ENCODE data around the gene DNM3.

Gene DNM3

DNA sequence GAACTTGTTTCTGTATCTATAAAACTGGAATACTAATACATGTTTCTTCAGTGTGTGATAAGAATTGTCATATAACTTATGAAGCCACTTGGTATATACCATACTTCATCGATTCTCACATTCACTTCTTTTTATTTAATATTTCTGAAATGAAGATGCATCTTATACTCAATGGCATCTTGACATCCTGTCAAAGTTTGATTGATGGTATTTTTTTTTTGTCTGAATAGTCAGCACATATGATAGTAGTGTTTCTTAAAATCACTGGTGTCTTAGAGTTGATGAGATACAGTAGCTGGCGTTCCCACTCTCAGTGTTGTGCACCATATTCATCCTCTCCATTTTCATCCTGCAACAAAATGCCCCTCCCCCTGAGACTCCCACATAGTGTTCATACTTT, 544.7 kb downstream of the DNM3 start:
- peaks cover 11% of the 10 kb centered on the region for H3K4me1 Mint-ChIP-seq
- DNase-seq (ENCODE audit: low spot score in 2 of 2), result no peak
- H3K36me3 Mint-ChIP-seq, result no peaks in the 10 kb centered on the region
- no peak overlapping the region for H3K27ac Mint-ChIP-seq
- no peak overlapping the region for H3K4me3 Mint-ChIP-seq
- ATAC-seq, result no peak
- no peaks in the 10 kb centered on the region for H3K9me3 Mint-ChIP-seq

DNA sequence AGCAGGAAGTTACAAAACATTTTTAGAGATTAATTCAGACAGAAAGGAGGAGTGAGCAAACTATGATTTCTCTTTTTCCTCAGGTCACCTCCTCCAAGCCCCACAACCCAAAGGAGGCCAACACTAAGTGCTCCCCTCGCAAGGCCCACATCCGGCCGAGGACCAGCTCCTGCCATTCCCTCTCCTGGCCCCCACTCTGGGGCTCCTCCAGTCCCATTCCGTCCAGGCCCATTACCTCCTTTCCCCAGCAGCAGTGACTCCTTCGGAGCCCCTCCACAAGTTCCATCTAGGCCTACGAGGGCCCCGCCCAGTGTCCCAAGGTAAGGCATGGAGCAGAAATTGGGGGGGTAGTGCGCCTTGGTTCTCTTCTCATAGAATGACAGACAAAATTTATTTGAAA, 547.2 kb downstream of the DNM3 start:
- Mint-ChIP-seq H3K36me3 (no peaks in the 10 kb centered on the region), H3K9me3 (no peaks in the 10 kb centered on the region), H3K4me1 (peaks cover 16% of the 10 kb centered on the region), H3K27ac (no peak overlapping the region), H3K4me3 (no peak overlapping the region)
- DNase-seq (ENCODE audit: low spot score in 2 of 2) (no peak), ATAC-seq (no peak)

DNA sequence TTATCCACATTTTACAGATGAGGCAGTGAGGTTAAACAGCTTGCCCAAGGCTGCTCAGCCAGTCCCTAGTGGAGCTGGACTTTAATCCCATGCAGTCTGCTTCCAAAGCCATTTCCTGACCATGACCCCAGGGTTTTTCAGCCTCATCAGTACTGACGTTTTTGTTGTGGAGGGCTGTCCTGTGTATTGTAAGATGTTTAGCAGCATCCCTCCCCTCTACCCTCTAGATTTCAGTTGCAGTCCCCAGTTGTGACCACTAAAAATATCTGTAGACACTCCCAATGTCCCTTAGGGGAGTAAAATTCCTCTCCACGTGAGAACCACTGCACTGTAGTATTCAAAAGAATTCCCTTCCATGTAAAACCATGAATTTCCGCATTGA, 549.0 kb downstream of the DNM3 start:
- H3K36me3 Mint-ChIP-seq, result peaks cover 5% of the 10 kb centered on the region
- no peak overlapping the region for H3K4me3 Mint-ChIP-seq
- no peak for ATAC-seq
- no peaks in the 10 kb centered on the region for H3K9me3 Mint-ChIP-seq
- H3K27ac Mint-ChIP-seq, result no peak overlapping the region
- H3K4me1 Mint-ChIP-seq, result peaks cover 33% of the 10 kb centered on the region
- no peak for DNase-seq (ENCODE audit: low spot score in 2 of 2)

DNA sequence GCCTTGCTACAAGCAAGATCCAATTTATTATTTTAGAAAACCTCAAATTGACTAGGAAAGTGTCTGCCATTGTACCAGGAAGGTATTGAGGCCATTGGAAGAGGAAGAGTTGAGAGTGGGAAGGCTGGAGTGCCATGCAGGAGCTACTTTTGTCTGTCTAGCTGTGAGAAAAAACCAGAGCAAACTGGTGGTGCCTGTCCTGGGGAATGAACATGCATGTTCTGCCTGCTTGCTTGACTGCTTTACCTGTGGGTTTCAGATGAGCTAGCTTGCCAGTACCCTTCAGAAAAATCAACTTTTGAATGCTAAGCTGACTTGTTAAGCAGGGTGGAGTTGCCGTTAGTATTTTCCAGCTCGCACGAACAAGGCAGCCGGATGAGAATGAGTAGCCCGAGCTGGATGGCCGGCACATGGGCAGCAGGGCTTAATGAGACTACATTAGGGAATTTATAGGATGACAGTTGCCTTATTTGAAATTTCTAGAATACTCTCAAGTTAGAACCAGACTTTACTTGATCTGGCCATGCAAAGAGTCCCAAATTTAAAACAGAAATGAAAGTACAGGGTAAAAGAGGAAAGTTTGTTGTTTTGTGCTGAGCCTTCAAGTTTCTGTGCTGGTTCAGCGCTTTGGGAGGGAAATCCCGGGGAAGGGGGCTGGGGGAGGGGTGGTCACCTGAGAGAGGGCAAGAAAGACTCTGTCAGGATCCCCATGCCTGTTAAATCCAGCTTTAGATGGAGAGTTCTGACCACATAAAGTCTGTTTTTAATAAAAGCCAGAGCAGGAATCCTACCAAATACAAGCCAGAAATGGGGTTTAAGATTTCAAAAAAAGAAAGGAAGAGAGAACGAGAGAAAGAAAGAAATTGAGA, 549.6 kb downstream of the DNM3 start:
- no peak for DNase-seq (ENCODE audit: low spot score in 2 of 2)
- Mint-ChIP-seq H3K4me1 (peaks cover 33% of the 10 kb centered on the region), H3K9me3 (no peaks in the 10 kb centered on the region), H3K36me3 (peaks cover 5% of the 10 kb centered on the region), H3K4me3 (peak overlapping the region; percentile 8), H3K27ac (peak overlapping the region; percentile 33)
- no peak for ATAC-seq

DNA sequence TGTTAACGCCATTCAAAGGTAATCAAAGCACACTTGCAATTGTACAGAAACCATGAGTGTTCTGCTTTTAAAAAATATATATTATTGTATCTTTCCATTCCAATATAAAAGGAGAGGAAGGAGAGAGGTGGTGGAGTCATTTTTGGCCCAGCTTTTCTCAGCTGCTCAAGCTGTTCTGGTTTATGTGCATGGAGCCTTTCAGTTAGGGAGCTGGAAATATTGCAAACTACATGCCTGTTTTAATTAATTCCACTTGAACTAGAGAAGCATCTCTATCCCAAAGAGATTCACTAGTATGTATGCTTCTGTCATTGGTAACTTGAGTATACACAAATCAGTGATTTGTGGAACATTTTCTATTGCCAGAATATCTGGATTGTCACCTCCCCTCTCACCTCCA, 550.7 kb downstream of the DNM3 start:
- ATAC-seq (no peak), DNase-seq (ENCODE audit: low spot score in 2 of 2) (no peak)
- no peaks in the 10 kb centered on the region for H3K9me3 Mint-ChIP-seq
- peaks cover 34% of the 10 kb centered on the region for H3K4me1 Mint-ChIP-seq
- H3K27ac Mint-ChIP-seq, result no peak overlapping the region
- H3K36me3 Mint-ChIP-seq, result peaks cover 5% of the 10 kb centered on the region
- no peak overlapping the region for H3K4me3 Mint-ChIP-seq

DNA sequence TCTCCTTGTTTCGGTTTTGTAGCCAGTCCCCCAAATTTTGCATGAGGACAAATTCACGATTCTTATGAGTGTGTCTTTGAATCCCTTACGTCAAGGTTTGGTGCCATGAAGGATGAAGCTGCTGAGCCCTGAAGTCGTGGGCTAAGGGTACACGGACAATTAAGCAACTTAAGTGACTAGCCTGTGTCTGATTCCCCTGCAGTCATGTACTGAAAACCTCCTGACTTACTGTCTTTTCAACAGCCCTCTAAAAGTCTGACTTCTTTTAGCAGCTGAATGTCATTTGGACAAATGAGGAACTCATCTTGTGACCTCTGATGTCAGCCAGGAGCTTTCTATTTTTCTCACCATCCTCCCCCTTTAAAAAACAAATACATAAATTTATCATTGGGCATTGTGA, 552.1 kb downstream of the DNM3 start:
- peaks cover 5% of the 10 kb centered on the region for H3K36me3 Mint-ChIP-seq
- peak overlapping the region; percentile 44 for H3K4me3 Mint-ChIP-seq
- ATAC-seq (no peak), DNase-seq (ENCODE audit: low spot score in 2 of 2) (no peak)
- H3K27ac Mint-ChIP-seq, result peak overlapping the region; percentile 23
- H3K4me1 Mint-ChIP-seq, result peaks cover 48% of the 10 kb centered on the region
- H3K9me3 Mint-ChIP-seq, result no peaks in the 10 kb centered on the region

DNA sequence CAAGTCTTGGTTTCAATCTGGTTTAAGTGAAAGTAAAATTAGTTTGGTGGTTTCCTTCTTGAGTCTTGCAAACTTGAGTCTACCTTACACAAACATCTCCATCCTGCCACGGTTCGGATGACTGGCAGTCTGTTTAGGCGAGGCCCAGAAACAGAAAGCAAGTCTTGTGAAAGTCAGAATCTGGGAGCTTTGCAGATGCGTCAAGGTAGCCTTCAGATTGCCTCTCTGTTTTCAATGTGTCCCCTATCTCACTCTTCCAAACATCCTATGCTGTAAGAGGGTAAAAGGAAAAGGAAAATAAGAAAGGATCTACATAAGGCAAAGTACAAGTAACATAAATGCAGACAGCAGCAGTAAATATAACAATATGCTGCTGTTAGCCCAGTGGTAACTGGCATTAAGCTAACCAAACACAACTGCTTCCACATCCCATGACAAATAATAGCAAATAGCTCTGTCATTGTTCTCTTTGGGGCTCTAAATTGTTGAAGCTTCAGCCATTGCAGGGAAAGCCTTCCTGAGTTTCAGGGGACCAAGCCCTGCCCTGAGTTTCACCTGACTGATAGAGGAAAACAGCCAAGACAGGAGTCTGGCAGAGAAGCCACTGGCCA, 552.9 kb downstream of the DNM3 start:
- Mint-ChIP-seq H3K4me3 (peak overlapping the region; percentile 44), H3K9me3 (no peaks in the 10 kb centered on the region), H3K4me1 (peaks cover 56% of the 10 kb centered on the region), H3K27ac (peak overlapping the region; percentile 23), H3K36me3 (peaks cover 5% of the 10 kb centered on the region)
- DNase-seq (ENCODE audit: low spot score in 2 of 2), result peak; percentile 17 to 64
- ATAC-seq, result peak; percentile 94

DNA sequence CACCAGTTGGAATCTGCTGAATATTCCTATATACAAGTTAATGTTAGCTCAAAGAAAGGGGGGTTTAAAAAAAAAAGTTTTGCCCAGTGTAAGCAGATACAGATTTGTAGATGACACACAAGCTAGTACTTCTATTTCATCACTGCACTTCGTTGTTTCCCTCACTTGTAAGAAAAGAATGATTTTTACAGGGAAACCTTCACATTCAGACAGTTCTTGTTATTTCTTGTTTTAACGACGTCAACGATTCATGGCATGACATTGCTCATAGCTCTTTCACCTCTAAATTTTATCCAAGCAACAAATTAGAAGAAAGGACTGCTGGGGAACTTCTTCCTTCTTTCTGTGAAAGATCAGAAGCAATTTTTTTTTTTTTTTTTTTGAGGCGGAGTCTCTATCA, 553.5 kb downstream of the DNM3 start:
- H3K4me1 Mint-ChIP-seq, result peaks cover 62% of the 10 kb centered on the region

DNA sequence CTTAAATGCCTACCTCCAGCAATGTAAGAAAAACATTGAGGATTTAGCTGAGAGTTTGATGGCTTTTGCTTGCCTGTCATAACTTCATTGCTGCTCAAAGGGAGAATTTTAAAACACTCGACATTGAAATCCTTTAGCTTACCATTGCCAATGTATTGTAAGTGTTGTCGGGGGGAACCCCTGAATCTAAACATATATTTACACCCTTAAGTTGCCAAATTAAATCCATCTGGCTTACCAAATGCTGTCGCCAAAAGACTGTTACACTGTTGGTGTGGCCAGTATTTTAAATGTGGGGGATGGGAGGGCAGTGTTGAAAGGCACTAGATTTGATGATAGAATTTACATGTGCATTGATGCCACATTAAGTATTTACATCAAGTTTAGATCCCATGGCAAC, 554.3 kb downstream of the DNM3 start:
- Mint-ChIP-seq H3K27ac (no peak overlapping the region), H3K36me3 (peaks cover 5% of the 10 kb centered on the region), H3K9me3 (no peaks in the 10 kb centered on the region), H3K4me3 (no peak overlapping the region), H3K4me1 (peaks cover 67% of the 10 kb centered on the region)
- ATAC-seq (no peak), DNase-seq (ENCODE audit: low spot score in 2 of 2) (no peak)

More for the DNA sequence above, 553.5 kb downstream of the DNM3 start:
- peak overlapping the region; percentile 44 for H3K4me3 Mint-ChIP-seq
- no peak for DNase-seq (ENCODE audit: low spot score in 2 of 2)
- H3K27ac Mint-ChIP-seq, result no peak overlapping the region
- ATAC-seq, result no peak
- no peaks in the 10 kb centered on the region for H3K9me3 Mint-ChIP-seq
- H3K36me3 Mint-ChIP-seq, result peaks cover 5% of the 10 kb centered on the region

DNA sequence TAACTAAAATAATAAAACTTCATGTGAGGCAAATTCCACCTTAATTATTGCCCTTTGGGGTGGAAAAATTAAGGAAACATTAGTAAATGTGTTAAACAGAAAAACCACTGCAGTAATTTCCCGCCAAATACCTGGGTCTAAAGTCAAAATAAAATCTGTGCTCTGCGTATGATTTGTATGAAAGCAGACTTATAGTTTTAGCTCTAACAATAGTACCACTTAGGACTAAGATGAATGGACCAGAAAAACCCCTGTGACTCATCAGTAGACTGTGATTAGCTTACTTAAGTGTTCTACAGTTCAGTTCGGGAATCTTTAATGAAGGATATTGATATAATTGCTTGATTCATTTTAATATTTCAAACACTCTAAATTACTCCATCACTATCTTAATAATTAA, 555.9 kb downstream of the DNM3 start:
- H3K4me3 Mint-ChIP-seq, result no peak overlapping the region
- DNase-seq (ENCODE audit: low spot score in 2 of 2) (no peak), ATAC-seq (peak; percentile 88)
- H3K27ac Mint-ChIP-seq, result no peak overlapping the region
- H3K36me3 Mint-ChIP-seq, result peaks cover 5% of the 10 kb centered on the region
- no peaks in the 10 kb centered on the region for H3K9me3 Mint-ChIP-seq
- H3K4me1 Mint-ChIP-seq, result peaks cover 66% of the 10 kb centered on the region

DNA sequence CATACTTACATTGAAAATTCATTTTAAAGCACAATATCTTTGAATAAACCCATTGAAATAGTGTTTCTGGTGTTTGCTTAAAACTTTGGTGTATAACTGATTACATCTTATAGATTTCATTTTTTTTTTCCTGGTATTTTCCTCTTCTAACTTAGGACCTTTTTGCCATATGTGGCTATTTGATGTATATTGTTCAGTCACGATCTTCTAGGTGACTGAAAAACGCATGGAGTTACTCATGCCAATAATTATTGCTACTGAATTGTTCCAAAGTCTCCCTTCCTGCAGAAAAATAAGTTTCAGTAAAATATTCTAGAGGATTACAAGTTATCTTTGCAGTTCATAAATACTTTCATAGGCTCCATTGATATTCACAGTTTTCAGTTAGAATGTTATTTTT, 556.3 kb downstream of the DNM3 start:
- Mint-ChIP-seq H3K4me1 (peaks cover 66% of the 10 kb centered on the region), H3K9me3 (no peaks in the 10 kb centered on the region), H3K4me3 (no peak overlapping the region), H3K36me3 (peaks cover 5% of the 10 kb centered on the region), H3K27ac (no peak overlapping the region)
- DNase-seq (ENCODE audit: low spot score in 2 of 2) (no peak), ATAC-seq (no peak)

DNA sequence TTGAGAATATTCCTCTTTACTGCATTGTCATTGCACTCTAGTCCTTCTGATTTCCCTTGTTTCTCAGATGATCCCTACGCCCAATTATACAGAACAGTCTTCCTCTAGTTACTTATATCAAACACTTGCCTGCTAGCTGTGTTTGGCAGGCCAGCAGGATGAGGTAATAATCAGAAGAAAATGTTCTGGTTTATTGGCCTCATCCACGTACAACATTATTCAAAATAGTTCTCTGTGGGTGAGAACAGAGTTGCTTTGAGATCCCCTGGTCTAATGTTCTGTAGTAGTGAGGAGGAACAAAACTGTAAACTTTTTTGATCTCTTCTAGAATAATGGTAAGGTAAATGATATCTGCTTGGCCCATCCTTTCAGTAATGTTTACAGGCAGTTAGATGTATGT, 556.9 kb downstream of the DNM3 start:
- no peak for DNase-seq (ENCODE audit: low spot score in 2 of 2)
- no peaks in the 10 kb centered on the region for H3K9me3 Mint-ChIP-seq
- H3K36me3 Mint-ChIP-seq, result peaks cover 5% of the 10 kb centered on the region
- peaks cover 66% of the 10 kb centered on the region for H3K4me1 Mint-ChIP-seq
- no peak overlapping the region for H3K4me3 Mint-ChIP-seq
- no peak overlapping the region for H3K27ac Mint-ChIP-seq
- ATAC-seq, result no peak

DNA sequence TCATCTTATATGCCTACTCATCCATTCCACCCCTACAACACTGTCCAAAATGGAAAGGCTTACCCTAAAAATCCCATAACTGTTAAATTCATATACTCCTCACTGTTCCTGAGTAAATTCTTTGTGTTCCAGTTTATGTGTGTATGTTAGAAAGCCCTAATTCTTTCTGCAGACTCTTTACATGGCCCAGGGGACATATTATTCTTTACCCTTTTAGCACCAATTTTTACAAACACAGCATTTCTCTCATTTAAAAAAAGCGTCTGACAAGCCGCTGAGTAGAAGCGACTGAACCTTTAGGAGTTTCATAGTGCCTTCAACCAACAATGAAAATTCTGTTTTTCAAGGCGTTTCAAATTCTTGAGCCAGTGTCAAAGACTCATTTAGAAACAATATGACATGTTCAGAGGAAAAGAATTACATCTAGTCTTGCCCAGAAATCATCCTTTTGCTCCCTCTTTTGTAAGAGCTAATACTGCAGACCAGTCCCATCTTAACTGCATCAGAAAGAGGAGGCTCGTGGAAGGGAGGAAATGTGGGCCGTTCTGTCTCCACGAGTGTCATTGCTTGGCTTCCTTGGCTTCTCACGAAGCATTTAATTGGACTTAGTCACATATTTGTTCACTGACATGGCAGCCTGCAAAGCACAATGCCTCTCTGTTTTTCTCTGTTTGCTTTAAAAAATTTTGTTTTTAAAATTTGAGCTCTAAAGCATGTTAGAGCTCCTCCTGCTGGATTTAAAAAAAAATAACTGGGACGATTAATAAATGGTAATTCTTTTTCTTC, 557.9 kb downstream of the DNM3 start:
- peak overlapping the region; percentile 67 for H3K27ac Mint-ChIP-seq
- H3K4me3 Mint-ChIP-seq, result peak overlapping the region; percentile 20
- ATAC-seq (peak; percentile 60), DNase-seq (ENCODE audit: low spot score in 2 of 2) (peak in 1 of 2 donors; percentile 59)
- peaks cover 62% of the 10 kb centered on the region for H3K4me1 Mint-ChIP-seq
- H3K36me3 Mint-ChIP-seq, result peaks cover 2% of the 10 kb centered on the region
- no peaks in the 10 kb centered on the region for H3K9me3 Mint-ChIP-seq

DNA sequence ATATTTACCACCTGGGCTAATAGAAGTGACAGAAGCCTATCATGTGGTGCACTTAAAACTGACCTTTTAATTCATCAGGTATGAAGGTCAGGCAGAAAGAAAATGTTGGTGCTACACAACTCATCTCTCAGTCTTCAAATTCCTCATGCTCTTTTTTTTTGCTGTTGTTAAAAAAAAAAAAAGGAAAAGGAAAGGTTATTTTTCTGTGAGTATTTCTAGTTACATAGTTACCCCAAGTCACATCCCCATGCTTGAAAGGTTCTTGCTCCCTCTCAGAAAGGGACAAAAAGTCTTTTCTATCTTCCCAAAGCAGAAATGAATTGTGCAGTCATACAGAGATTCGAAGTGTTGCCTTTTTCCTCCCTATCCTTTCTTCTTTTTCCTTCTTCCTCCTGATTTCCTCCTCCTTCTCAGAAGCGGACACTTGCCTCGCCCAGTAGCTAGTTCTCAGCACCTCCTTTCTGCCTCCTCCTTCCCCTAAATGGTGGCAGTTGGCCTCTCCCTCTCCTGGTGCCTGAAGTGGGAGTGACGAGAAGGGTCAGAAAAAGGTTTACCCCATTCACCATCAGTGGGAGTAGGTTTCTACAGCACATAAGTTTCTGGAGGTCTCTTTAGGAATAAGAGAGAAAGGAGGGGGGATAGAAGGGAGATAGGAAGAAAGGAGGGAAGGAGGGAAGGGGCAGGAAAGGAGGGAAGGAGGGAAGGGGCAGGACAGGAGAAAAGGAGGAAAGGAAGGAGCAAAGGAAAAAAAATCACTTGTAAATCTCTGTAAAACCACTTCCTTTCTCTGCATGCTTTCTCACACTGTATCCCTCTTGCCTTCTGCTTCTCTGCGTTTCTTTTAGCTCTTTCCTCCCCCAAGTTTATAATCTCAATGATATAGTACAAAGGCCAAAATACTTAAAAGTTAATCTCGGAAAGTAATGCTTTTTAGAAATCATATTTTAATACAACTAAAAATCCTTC, 558.7 kb downstream of the DNM3 start:
- DNase-seq (ENCODE audit: low spot score in 2 of 2) (no peak), ATAC-seq (no peak)
- Mint-ChIP-seq H3K4me1 (peaks cover 54% of the 10 kb centered on the region), H3K9me3 (no peaks in the 10 kb centered on the region), H3K36me3 (no peaks in the 10 kb centered on the region), H3K27ac (peak overlapping the region; percentile 67), H3K4me3 (peak overlapping the region; percentile 20)

DNA sequence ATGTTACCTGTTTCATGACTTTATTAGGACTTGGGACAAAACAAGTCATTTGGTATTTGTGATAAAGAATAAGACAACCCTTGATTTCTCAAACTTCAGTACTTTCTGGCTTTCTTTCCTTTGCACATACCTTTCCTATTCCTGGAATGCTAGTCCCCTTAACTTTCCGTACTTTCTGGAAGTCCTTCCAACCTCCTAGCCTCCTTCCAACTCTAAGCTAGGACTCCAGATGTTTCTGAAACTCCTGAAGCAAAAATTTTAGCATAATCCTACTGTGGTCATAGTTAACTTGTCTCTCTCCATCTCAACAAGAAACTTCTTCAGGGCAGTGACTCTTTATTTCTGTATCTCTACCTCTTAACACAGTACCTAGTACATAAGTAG, 559.4 kb downstream of the DNM3 start:
- H3K27ac Mint-ChIP-seq, result peak overlapping the region; percentile 67
- ATAC-seq, result no peak
- H3K4me3 Mint-ChIP-seq, result no peak overlapping the region
- H3K36me3 Mint-ChIP-seq, result no peaks in the 10 kb centered on the region
- DNase-seq (ENCODE audit: low spot score in 2 of 2), result no peak
- H3K9me3 Mint-ChIP-seq, result no peaks in the 10 kb centered on the region
- peaks cover 52% of the 10 kb centered on the region for H3K4me1 Mint-ChIP-seq

All from stimulated activated effector memory CD8-positive, alpha-beta T cell treated with anti-CD3 and anti-CD28 coated beads, Interleukin-12 subunit alpha, Interleukin-12 subunit beta, amount 100 ng/mL, for 72 hours (primary cell).